ENCODE results near the gene NGLY1.

Gene NGLY1

GRCh38 chr3:25783661-25784512, 644 bp upstream of the NGLY1 start:
- no peak for DNase-seq

GRCh38 chr3:25782636-25782937, 656 bp downstream of the NGLY1 start:
- DNase-seq = no peak

DNA sequence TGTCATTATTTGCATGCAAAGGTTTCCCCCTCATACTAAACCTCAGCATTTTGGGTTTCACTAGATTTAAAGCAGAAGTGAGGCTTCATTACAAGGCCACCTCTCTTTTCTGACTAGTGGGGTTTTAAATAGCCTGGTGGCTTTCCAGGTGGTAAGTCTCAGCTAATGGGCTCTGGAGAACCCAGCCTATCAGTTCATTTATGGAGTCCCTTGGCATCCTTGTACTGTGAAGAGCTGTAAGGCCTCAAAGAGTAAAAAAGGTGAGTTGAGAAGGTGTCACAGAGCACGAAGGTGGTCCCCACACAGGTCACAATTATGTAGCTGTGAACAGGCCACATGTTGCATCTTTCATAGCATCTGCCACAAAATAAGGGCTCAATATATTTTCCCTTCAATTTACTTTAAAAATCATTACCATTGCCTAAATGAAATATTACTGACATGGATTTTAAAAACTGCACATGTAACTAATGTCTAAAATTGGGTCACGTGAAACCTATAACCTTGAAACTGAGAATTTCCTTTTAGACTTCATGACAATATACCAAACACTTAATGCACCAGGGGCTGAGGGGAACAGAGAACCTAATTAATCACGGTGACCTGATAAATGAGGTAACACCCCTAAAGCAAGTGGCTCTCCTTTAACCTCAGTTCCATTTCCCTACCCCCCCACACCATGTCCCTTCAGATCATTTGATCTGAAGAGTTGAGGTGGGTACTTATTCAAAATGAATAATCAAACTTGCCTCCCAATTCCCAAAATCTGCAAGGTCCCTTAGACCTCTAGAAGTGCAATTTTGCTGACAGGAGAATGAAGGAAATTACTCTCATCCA, 1.3 kb downstream of the NGLY1 start:
- no peak for DNase-seq

DNA sequence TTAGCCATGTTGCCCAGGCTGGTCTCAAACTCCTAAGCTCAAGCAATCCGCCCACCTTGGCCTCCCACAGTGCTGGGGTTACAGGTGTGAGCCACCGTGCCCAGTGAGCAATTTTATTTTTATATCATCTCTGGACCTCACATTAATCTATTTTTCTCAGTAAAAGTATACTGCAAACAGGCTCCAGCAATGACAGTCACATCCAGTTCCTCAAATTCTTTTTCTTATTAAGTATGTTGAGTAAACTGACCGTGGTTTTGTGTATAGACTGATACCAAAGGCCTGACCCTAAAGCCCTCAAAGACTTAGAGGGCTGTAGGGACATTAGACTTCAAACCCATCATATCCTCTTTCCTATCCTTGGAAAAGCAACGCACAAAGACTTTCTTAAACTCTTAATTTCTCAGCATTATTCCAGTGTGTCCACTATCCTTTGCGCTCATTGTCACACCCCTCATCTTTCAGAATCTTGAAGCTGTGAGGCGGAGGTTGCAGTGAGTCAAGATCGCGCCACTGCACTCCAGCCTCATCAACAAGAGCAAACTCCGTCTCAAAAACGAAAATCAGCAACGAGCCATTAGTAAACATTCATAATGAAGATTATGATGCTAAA, 2.0 kb downstream of the NGLY1 start:
- DNase-seq = no peak

DNA sequence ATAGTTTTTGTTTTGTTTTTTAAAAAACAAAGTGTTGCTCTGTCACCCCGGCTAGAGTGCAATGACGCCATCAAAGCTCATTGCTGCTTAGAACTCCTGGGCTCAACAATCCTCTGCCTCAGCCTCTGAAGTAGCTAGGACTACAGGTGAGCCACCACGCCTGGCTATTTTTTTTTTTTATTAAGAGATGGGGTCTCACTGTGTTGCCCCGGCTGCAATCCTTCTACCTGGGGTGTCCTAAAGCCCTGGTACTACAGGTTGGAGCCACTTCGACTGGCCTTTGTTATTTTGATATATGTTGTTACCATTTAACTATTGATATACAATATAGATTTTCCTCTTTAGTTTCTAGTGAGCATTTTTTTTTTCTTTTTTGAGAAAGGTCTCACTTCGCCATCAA, 2.6 kb downstream of the NGLY1 start:
- DNase-seq = no peak

- DNase-seq = no peak
Observed at GRCh38 chr3:25775936-25776335, 7.3 kb downstream of the NGLY1 start.

- no peak for DNase-seq
Observed at GRCh38 chr3:25768851-25769250, 14.4 kb downstream of the NGLY1 start.

GRCh38 chr3:25751725-25752124, 31.5 kb downstream of the NGLY1 start:
- DNase-seq = no peak

- no peak for DNase-seq
Observed at GRCh38 chr3:25751048-25751447, 32.2 kb downstream of the NGLY1 start.

GRCh38 chr3:25749031-25749581, 34.1 kb downstream of the NGLY1 start:
- DNase-seq = no peak

DNA sequence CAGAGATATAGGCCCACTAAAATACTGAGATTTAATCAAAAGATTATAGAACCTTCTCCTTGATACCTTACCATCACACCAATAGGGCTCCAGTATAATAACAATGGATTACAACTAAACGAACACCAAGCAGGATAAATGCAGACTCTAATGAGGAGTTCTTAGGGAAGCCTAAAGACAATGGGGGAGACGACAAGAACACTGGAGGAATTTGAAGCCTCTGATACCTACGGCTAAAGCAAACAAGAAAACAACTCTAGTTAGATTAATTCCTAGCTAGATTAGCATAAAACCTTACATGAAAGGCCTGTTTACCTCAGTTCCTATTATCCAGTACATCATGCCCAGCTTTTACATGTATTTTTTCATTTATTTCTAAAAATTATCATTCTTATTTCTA, 35.1 kb downstream of the NGLY1 start:
- DNase-seq = no peak

DNA sequence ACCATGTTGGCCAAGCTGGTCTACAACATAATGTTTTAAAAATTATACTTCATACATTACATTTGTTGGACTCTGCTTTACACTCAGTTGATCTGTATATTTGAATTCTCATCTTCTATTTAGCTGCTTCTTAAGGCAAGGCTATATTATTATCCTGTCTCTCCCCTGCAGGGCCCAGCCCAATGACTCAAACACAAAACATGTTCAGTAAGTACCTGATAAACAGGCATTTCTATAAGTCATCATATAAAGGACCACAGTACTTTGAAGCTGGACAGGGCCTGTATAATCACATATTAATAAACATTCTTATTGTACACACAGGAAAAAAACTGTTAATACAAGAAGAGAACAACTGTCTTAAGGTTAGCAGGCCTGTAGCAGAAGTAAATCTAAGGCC, 36.2 kb downstream of the NGLY1 start:
- no peak for DNase-seq

- no peak for DNase-seq
Observed at GRCh38 chr3:25744470-25744869, 38.8 kb downstream of the NGLY1 start.

DNA sequence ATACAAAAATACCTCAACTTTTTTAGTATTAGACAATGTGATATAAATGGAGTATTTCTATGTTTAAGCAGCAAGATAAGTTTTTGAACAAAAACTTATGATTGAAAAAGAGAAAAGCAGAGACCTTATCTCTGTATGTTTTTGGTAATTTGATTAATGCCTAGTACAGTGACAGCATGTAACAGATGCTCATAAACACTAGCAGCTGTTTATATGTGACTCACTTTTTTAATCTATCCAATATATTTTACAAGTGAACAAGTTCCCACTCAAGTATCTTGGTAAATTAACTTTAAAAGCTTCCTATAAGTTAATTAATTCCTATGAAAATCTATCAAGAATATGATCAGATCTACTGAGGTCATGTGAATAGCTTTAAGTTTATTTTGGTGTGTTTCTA, 55.1 kb downstream of the NGLY1 start:
- no peak for DNase-seq

GRCh38 chr3:25727316-25727715, 55.9 kb downstream of the NGLY1 start:
- DNase-seq = no peak

DNA sequence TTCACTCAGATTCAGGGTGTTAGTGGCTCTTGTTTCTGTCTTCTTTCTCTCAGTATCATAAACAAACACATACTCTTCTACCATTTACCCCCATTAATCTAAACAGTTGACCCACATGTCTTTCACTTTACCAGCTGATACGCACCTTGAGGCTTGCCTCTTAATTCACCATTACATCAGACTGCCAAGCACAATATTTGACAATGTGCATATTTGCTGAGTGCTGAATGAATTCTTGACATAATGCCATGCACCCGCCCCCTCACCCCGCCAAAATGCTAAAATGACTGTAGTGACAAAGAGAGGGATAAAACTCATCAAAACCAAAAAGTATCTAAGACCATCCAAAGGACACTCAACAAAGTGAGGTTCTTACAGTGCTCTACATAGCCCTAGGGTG, 57.4 kb downstream of the NGLY1 start:
- DNase-seq = no peak

- DNase-seq = no peak
Observed at GRCh38 chr3:25724948-25725645, 58.1 kb downstream of the NGLY1 start.

DNA sequence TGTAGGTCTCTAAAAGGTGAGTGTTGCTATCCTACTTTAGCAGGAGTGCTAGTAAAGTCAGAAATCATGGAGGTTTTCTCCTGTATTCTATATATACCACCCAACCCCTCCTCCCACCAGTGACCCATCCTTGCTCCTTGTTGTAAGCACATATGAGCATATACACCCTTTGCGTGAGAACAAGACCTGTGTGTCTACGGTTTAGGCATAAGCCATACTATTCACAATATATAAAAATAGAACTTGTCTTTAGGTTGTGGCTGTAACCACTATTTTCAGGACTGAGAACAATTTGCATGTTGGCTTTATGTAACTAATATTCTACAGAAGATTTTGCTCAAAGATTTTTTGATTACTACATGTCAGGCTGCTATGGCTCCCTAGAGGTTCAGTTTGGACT, 59.4 kb downstream of the NGLY1 start:
- no peak for DNase-seq

DNA sequence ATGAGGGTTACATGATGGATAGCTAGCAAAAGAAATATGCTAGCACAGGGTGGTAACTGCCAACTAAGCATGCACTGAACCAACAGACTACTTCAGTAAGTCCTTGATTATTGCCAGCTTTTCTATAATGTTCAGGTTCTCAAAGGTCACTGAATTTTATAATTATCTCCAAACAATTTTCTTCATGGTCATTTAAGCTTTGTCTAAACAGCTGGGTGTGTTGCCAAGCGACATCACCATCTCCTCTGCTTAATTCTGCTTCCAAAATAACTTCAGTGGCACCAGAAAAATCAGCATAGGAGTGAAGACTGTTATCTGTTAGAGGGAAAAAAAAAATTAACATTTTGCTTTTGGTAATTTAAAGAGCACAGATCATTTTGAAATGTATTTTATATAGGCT, 63.9 kb downstream of the NGLY1 start:
- DNase-seq = no peak

DNA sequence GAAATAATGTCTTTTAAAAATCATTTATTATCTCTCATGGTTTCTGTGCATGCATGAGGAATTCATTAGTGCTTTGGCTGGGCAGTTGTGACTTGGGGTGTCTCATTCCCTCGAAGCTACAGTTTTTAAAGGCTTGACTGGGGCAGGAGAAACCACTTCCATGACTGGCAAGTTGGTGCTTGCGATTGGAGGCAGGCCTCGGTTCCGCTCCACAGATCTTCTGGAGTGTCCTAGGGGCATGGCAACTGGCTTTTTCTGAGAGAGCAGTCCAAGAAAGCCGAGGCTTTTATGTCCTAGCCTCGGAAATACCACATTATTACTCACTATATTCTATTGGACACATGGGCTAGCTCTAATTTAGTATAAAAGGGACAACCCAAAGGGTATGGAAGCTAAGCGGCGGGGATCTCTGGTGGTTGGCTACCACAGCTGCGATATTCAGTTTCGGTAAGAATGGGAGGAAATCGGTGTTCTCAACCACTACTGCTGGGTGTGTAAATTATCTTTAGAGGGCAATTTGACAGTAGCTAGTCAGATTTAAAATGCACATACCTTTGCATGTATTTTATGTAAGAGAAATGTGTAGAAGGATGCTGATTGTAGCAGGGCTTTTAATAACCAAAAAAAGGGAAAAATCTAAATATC, 69.8 kb downstream of the NGLY1 start:
- no peak for DNase-seq

- no peak for DNase-seq
Observed at GRCh38 chr3:25711090-25711489, 72.2 kb downstream of the NGLY1 start.

GRCh38 chr3:25708036-25708435, 75.2 kb downstream of the NGLY1 start:
- DNase-seq = no peak

Measured in stimulated activated naive CD4-positive, alpha-beta T cell treated with Interleukin-2 at 50 U/mL for 16 hours (primary cell).